OCI-LY3 (cell line): ENCODE measurements around the gene GLRA3.

ENCODE experiments used
- CTCF ChIP-seq: fragments of 200-600, 300-600 bp; sonication (generic); IDR thresholded peaks from 2 replicates; pipeline ENCODE4 v1.5.1; 2014; ENCODE audit warnings: antibody characterized with exemption, low read length, low read depth
- EZH2phosphoT487 ChIP-seq: fragments of 200-600 bp; shearing (Covaris generic); IDR thresholded peaks from 2 replicates; pipeline ENCODE4 v1.6.1; 2018; ENCODE audit warnings: antibody characterized with exemption, mixed run types, low read depth

- TF ChIP-seq CTCF (no peak), EZH2phosphoT487 (no peak)
These were observed 238.7 kb downstream of the GLRA3 start for GRCh38 chr4:174590336-174590735.
